ENCODE results near the gene ARVCF. TPM values are rescaled to one million over a fixed set of nuclear protein-coding genes. Genes with fewer than 3 reads are reported as not detected.

ARVCF gene
- total and polyA plus RNA-seq, 12 donors, result 22.2 to 58.9 (median 32.1) TPM

DNA sequence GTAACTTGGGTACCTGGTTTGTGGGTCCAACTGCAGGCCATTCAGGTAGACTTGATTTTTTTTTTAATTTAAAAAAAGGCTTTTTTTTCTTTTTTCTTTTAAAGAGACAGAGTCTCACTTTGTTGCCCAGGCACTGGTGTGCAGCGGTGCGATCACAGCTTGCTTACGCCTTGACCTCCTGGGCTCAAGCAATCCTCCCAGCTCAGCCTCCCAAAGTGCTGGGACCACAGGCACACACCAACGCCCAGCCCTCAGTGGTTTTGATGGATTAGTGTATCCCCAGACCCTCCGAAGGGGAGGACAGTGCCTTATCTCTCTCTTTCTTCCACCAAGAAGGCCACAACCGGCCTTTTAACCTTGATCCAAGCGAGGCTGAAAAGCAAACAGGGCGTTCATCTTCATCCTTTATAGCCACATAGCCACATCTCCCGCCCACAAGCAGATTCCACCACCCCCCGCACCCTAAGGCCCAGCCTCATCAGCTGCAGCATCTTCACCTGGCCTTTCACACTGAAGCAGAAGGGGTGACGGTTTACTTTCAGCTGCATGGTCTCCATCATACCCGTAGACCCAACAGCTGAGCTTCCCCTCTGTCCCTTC, 92.6 kb downstream of the ARVCF start:
- H3K4me3 ChIP-seq, result no peak overlapping the region
- no peaks in the 10 kb centered on the region for H3K4me1 ChIP-seq
- 88 to 92% methylated on average over 12 of the region's 12 CpGs for WGBS, 2 donors
- H3K36me3 ChIP-seq, result peaks cover 0 to 25% (median 0%) of the 10 kb centered on the region in 9 donors
- intact Hi-C loops (cut with DNase I), result no loop called here
- H3K27ac ChIP-seq, result no peak overlapping the region
- TF ChIP-seq, protein P1, sequence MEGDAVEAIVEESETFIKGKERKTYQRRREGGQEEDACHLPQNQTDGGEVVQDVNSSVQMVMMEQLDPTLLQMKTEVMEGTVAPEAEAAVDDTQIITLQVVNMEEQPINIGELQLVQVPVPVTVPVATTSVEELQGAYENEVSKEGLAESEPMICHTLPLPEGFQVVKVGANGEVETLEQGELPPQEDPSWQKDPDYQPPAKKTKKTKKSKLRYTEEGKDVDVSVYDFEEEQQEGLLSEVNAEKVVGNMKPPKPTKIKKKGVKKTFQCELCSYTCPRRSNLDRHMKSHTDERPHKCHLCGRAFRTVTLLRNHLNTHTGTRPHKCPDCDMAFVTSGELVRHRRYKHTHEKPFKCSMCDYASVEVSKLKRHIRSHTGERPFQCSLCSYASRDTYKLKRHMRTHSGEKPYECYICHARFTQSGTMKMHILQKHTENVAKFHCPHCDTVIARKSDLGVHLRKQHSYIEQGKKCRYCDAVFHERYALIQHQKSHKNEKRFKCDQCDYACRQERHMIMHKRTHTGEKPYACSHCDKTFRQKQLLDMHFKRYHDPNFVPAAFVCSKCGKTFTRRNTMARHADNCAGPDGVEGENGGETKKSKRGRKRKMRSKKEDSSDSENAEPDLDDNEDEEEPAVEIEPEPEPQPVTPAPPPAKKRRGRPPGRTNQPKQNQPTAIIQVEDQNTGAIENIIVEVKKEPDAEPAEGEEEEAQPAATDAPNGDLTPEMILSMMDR (IDR thresholded peaks at IDR 0.05), result no peak
- no peaks in the 10 kb centered on the region for H3K9me3 ChIP-seq
- ATAC-seq (no peak), DNase-seq (no peak)
- no peaks in the 10 kb centered on the region for H3K27me3 ChIP-seq

DNA sequence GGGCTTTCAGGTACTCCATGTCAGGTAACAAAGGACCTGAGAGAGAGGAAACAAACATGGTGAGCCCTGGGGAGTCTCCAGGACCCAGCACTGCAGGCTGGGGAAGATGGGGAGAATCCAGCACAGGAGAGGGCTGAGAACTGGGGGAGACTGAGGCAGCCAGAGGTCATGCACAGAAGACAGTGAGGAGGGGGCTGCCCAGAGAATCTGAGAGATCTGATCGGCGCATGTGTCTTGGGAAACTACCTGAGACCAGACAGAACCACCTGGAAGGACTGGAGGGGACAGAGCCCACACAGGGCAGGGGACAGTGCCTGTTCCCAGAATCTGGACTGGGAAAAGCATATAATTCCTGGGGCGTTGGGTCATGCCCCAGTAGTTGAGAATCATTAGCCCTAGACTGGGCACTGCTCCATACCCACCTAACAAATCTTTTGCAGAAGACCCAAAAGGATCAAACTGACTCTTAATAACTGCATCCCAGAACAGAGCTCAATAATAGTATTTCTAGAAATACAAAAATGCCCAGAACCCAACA, 95.0 kb downstream of the ARVCF start:
- TF ChIP-seq, protein P1 (IDR thresholded peaks at IDR 0.05), result no peak
- Histone ChIP-seq H3K4me1 (no peaks in the 10 kb centered on the region), H3K4me3 (no peak overlapping the region), H3K27ac (no peak overlapping the region), H3K9me3 (no peaks in the 10 kb centered on the region), H3K36me3 (peaks cover 0 to 44% (median 21%) of the 10 kb centered on the region in 9 donors), H3K27me3 (no peaks in the 10 kb centered on the region)
- intact Hi-C loops (cut with DNase I), result no loop called here
- DNase-seq (no peak), ATAC-seq (no peak)
- 67 to 87% methylated on average over 3 of the region's 3 CpGs for WGBS, 2 donors

Small RNA genes within 50 kb of the gene (microRNA-seq; reads per million reads assigned to microRNA genes)
- 131 to 1,206 reads per million in 2 donors for gene MIR185
- 0 reads per million in 2 donors for gene MIR4761

Other genes starting within 250 kb of the ARVCF start
- gene GNB1L, start 161.9 kb downstream of the ARVCF start, total RNA-seq, result 1 to 10 TPM in 8 of 10 donors, under 1 TPM in 2; 0.76 to 3.6 (median 1.8) TPM
- 1 to 10 TPM; 2.0 to 9.3 TPM for gene GNB1L, start 161.9 kb downstream of the ARVCF start, polyA plus RNA-seq
- gene RTL10, start 161.9 kb downstream of the ARVCF start, total RNA-seq, result 10 to 100 TPM in 2 of 10 donors, 1 to 10 TPM in 8; 5.3 to 12.0 (median 7.2) TPM
- 1 to 10 TPM; 4.0 to 6.5 TPM for gene RTL10, start 161.9 kb downstream of the ARVCF start, polyA plus RNA-seq
- gene COMT, start 75.1 kb downstream of the ARVCF start, total RNA-seq, result 100 to 1,000 TPM in 5 of 10 donors, 10 to 100 TPM in 5; 72.5 to 128 (median 101) TPM
- gene COMT, start 75.1 kb downstream of the ARVCF start, polyA plus RNA-seq, result 100 to 1,000 TPM in 1 of 2 donors, 10 to 100 TPM in 1; 42.9 to 273 TPM
- gene TXNRD2, start 75.0 kb downstream of the ARVCF start, total RNA-seq, result 10 to 100 TPM; 28.5 to 59.9 (median 35.0) TPM
- 100 to 1,000 TPM in 1 of 2 donors, 10 to 100 TPM in 1; 25.8 to 103 TPM for gene TXNRD2, start 75.0 kb downstream of the ARVCF start, polyA plus RNA-seq
- 100 to 1,000 TPM in 3 of 10 donors, 10 to 100 TPM in 7; 51.6 to 139 (median 94.2) TPM for gene TANGO2, start 4.3 kb upstream of the ARVCF start, total RNA-seq
- gene TANGO2, start 4.3 kb upstream of the ARVCF start, polyA plus RNA-seq, result 10 to 100 TPM; 34.1 to 65.8 TPM
- 10 to 100 TPM; 11.4 to 20.0 (median 14.0) TPM for gene DGCR8, start 63.4 kb upstream of the ARVCF start, total RNA-seq
- 10 to 100 TPM in 1 of 2 donors, 1 to 10 TPM in 1; 8.3 to 26.3 TPM for gene DGCR8, start 63.4 kb upstream of the ARVCF start, polyA plus RNA-seq
- gene RANBP1, start 99.3 kb upstream of the ARVCF start, total RNA-seq, result 10 to 100 TPM; 31.8 to 55.8 (median 38.1) TPM
- gene RANBP1, start 99.3 kb upstream of the ARVCF start, polyA plus RNA-seq, result 10 to 100 TPM; 39.4 to 71.7 TPM
- gene TRMT2A, start 100.4 kb upstream of the ARVCF start, total RNA-seq, result 10 to 100 TPM; 18.4 to 29.6 (median 25.8) TPM
- 10 to 100 TPM; 24.6 to 58.2 TPM for gene TRMT2A, start 100.4 kb upstream of the ARVCF start, polyA plus RNA-seq
- 10 to 100 TPM; 32.5 to 51.7 (median 37.5) TPM for gene ZDHHC8, start 115.0 kb upstream of the ARVCF start, total RNA-seq
- gene ZDHHC8, start 115.0 kb upstream of the ARVCF start, polyA plus RNA-seq, result 10 to 100 TPM; 23.2 to 39.4 TPM
- 1 to 10 TPM in 1 of 10 donors, under 1 TPM in 6, not detected in 3; 0.15 to 1.1 (median 0.50) TPM for gene CCDC188, start 134.2 kb upstream of the ARVCF start, total RNA-seq
- 1 to 10 TPM in 1 of 2 donors, under 1 TPM in 1; 0.51 to 2.3 TPM for gene CCDC188, start 134.2 kb upstream of the ARVCF start, polyA plus RNA-seq

All from heart right ventricle (tissue), 16 donors.